Effector memory CD8-positive, alpha-beta T cell (primary cell): ENCODE results near the gene IREB2.
"Not testable (repeated sequence)": the region's sequence is repeated elsewhere in the genome, so short reads cannot be mapped to it uniquely, and the experiment has no call there.

Experiments used
- ATAC-seq: fragments of 150-1000 bp; cut with Tn5 transposase; replicated peaks from 2 replicates; pipeline ENCODE4 v1.10.0; 2021; ENCODE audit warnings: mild to moderate bottlenecking, moderate library complexity
- DNase-seq, 3 experiments: peaks; one replicate each; pipeline ENCODE4 v3.0.0; 2021
- H3K27ac Mint-ChIP-seq, 2 donors: one replicate each; pipeline ENCODE4 v1.8.0; 2022; ENCODE audit warnings: mild to moderate bottlenecking in 2 of 2, mixed read lengths in 2 of 2, moderate library complexity in 2 of 2
- H3K27me3 Mint-ChIP-seq, 2 donors: one replicate each; pipeline ENCODE4 v1.8.0; 2022; ENCODE audit warnings: mixed read lengths in 2 of 2
- H3K36me3 Mint-ChIP-seq: one replicate; pipeline ENCODE4 v1.8.0; 2022; ENCODE audit warnings: mild to moderate bottlenecking, moderate library complexity, mixed read lengths; ENCODE audit not compliant: insufficient read depth
- H3K4me1 Mint-ChIP-seq, 2 donors: one replicate each; pipeline ENCODE4 v1.8.0; 2022; ENCODE audit warnings: low read depth in 2 of 2, mixed read lengths in 2 of 2
- H3K4me3 Mint-ChIP-seq, 2 donors: one replicate each; pipeline ENCODE4 v1.8.0; 2022; ENCODE audit warnings: mild to moderate bottlenecking in 2 of 2, mixed read lengths in 2 of 2, moderate library complexity in 2 of 2
- H3K9me3 Mint-ChIP-seq, 2 donors: one replicate each; pipeline ENCODE4 v1.8.0; 2022; ENCODE audit warnings: mixed read lengths in 2 of 2

IREB2 gene

DNA sequence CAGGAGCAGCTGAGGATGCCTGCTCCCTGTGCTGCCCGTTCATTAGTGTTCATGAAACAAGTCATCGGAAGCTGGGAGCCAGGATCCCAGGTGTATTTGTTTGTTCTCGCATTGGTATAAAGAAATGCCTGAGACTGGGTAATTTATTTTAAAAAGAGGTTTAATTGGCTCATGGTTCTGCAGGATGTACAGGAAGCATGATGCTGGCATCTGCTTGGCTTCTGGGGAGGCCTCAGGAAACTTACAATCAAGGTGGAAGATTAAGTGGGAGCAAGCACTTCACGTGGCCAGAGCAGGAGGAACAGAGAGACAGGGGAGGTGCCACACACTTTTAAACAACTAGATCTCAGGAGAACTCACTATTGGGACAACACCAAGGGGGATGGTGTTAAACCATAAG lies 63.8 kb downstream of the IREB2 start:
- no peak for ATAC-seq
- Mint-ChIP-seq H3K27me3 (no peaks in the 10 kb centered on the region), H3K36me3 (peaks cover 26% of the 10 kb centered on the region), H3K9me3 (no peaks in the 10 kb centered on the region), H3K27ac (no peak overlapping the region), H3K4me3 (no peak overlapping the region), H3K4me1 (peaks cover 5% of the 10 kb centered on the region in 2 donors)
- DNase-seq: no peak

- no peak for ATAC-seq
- H3K36me3 Mint-ChIP-seq: peaks cover 18% of the 10 kb centered on the region
- H3K9me3 Mint-ChIP-seq: no peaks in the 10 kb centered on the region
- peaks cover 9 to 10% of the 10 kb centered on the region in 2 donors for H3K4me1 Mint-ChIP-seq
- H3K4me3 Mint-ChIP-seq: no peak overlapping the region
- H3K27me3 Mint-ChIP-seq: peaks cover 0 to 2% of the 10 kb centered on the region in 2 donors
- H3K27ac Mint-ChIP-seq: no peak overlapping the region
- no peak for DNase-seq
Measured at GRCh38 chr15:78502641-78503040, 64.6 kb downstream of the IREB2 start.

- peak; percentile 79 for ATAC-seq
- H3K36me3 Mint-ChIP-seq: no peaks in the 10 kb centered on the region
- H3K27me3 Mint-ChIP-seq: peaks cover 0 to 9% of the 10 kb centered on the region in 2 donors
- peak; percentile 36 to 46 (median 38) for DNase-seq
- H3K4me3 Mint-ChIP-seq: peak within 1 kb of the TSS; percentile 85 to 92
- H3K9me3 Mint-ChIP-seq: no peaks in the 10 kb centered on the region
- H3K27ac Mint-ChIP-seq: peak within 1 kb of the TSS; percentile 29 to 81
- peaks cover 15 to 22% of the 10 kb centered on the region in 2 donors for H3K4me1 Mint-ChIP-seq
Measured at GRCh38 chr15:78506971-78507830, 69.2 kb downstream of the IREB2 start, which contains the start of gene HYKK. Gene HYKK (plus strand): TSS chr15:78507577. CDS start chr15:78513089, 5,512 bp downstream.

DNA sequence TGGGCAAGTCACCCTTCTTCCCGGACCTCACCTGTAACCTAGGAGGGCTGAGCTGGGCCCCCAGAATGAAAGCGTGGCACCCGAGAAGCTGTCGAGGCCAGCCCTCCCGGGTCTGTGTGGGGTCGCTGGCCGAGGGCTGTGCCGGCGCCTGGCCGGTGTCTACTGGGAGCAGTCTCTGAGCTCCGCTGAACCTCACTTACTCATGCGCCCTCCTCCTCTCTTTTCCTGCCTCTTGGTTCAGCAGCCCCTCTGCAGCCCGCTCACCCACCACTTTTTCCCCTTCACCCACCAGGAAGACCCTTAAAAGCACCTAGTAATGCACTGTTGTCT lies 69.8 kb downstream of the IREB2 start:
- no peak for DNase-seq
- Mint-ChIP-seq H3K4me1 (peaks cover 15 to 22% of the 10 kb centered on the region in 2 donors), H3K36me3 (no peaks in the 10 kb centered on the region), H3K4me3 (peak overlapping the region; percentile 85 to 92), H3K27ac (peak overlapping the region in 1 of 2 donors; percentile 29), H3K9me3 (no peaks in the 10 kb centered on the region), H3K27me3 (peaks cover 0 to 9% of the 10 kb centered on the region in 2 donors)
- peak; percentile 31 for ATAC-seq

DNA sequence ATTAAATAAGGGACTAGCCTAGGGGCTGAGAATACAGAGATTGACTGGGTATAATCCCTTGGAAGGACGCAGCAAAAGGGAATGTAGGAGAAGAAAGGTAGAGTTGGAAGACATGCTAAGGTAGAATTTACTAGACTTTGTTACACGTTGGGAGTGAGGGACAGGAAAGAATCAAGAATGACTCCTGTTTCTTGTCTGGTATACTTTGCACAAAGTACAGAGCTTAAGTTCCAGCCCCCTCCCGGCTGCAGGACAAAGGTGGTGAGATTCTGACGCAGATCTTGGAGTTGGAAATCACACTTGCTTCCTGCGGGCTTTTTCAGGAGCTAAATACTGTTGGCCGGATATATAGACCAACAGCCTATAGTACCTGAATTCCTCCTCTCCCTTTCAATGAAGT lies 70.3 kb downstream of the IREB2 start:
- H3K27ac Mint-ChIP-seq: peak overlapping the region in 1 of 2 donors; percentile 29
- no peaks in the 10 kb centered on the region for H3K9me3 Mint-ChIP-seq
- ATAC-seq (no peak), DNase-seq (no peak)
- H3K36me3 Mint-ChIP-seq: no peaks in the 10 kb centered on the region
- H3K4me1 Mint-ChIP-seq: peaks cover 15 to 22% of the 10 kb centered on the region in 2 donors
- peaks cover 0 to 9% of the 10 kb centered on the region in 2 donors for H3K27me3 Mint-ChIP-seq
- peak overlapping the region; percentile 85 to 92 for H3K4me3 Mint-ChIP-seq

DNA sequence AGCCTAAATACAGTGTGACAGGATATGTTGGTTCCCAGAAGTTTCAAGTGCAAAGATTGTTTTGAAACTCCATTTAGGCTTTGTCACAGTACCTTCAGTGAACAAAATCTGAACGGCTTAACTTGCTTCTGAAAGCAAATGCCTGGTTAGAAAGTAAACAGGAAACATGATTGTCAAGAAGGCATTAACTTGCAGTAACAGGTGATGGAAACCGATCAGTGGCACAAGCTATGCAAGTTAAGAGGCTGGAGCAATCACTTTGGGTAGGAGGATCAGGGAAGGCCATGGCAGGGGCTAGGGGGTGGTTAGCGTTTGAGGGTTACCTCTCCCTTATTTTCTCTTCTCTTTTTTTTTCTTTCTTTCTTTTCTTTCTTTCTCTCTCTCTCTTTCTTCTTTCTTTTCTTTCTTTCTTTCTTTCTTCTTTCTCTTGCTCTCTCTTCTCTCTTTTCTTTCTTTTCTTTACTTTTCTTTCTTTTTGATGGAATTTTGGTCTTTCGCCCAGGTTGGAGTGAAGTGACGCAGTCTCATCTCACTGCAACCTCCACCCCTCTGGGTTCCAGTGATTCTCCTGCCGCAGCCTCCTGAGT lies 71.8 kb downstream of the IREB2 start:
- Mint-ChIP-seq H3K27me3 (peaks cover 0 to 9% of the 10 kb centered on the region in 2 donors), H3K4me3 (peak overlapping the region in 1 of 2 donors; percentile 17), H3K27ac (peak overlapping the region; percentile 3 to 83)

DNA sequence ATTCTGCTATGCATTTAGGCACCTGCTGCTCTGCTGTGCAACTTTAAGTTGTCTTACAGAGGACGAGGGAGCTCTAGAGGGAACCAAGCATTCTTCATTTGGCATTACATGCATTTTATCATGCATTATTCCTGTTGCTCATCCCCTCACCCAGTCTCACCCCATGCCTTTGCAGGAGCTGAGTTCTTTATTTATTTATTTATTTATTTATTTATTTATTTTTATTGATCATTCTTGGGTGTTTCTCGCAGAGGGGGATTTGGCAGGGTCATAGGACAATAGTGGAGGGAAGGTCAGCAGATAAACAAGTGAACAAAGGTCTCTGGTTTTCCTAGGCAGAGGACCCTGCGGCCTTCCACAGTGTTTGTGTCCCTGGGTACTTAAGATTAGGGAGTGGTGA lies 82.0 kb downstream of the IREB2 start:
- ATAC-seq, H3K4me1 Mint-ChIP-seq, H3K4me3 Mint-ChIP-seq, H3K9me3 Mint-ChIP-seq, H3K36me3 Mint-ChIP-seq, H3K27me3 Mint-ChIP-seq, DNase-seq, H3K27ac Mint-ChIP-seq: not testable (repeated sequence)

More for the DNA sequence above, 71.8 kb downstream of the IREB2 start:
- Mint-ChIP-seq H3K9me3 (no peaks in the 10 kb centered on the region), H3K4me1 (peaks cover 15 to 22% of the 10 kb centered on the region in 2 donors), H3K36me3 (no peaks in the 10 kb centered on the region)
- no peak for ATAC-seq
- DNase-seq: no peak

DNA sequence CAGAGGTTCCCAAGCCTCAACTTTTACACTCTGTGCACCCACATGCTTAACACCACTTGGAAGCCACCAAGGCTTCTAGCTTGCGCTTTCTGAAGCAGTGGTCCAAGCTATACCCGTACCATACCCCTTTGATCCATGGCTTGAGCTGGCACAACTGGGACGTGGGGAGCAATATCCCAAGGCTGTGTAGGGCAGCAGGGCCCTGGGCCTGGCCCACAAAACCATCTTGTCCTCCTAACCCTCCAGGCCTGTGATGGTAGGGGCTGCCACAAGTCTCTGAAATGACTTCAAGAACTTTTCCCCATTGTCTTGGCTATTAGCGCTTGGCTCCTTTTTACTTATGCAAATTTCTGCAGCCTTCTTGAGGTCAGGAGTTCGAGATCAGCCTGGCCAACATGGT lies 86.2 kb downstream of the IREB2 start:
- H3K4me1 Mint-ChIP-seq: no peaks in the 10 kb centered on the region
- H3K27me3 Mint-ChIP-seq: no peaks in the 10 kb centered on the region
- ATAC-seq: no peak
- H3K36me3 Mint-ChIP-seq: no peaks in the 10 kb centered on the region
- no peak overlapping the region for H3K4me3 Mint-ChIP-seq
- no peak for DNase-seq
- H3K27ac Mint-ChIP-seq: no peak overlapping the region
- H3K9me3 Mint-ChIP-seq: no peaks in the 10 kb centered on the region

DNA sequence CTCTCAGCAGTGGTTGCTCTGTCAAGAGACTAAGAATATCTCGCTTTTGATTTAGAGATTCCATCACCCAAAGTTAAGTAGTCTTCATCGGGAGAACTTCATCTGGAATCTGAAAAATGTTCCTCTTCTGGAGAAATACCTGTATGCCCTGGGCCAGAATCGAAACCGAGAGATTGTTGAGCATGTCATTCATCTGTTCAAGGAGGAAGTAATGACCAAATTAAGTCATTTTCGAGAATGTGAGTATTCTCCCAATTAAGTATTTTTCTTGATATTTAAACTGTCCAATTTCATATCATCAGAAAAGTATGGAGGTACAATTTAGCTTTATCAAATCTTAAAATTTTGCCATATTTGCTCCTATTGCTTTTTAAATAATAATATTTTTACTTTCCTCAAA lies 89.3 kb downstream of the IREB2 start:
- no peaks in the 10 kb centered on the region for H3K4me1 Mint-ChIP-seq
- H3K9me3 Mint-ChIP-seq: no peaks in the 10 kb centered on the region
- H3K4me3 Mint-ChIP-seq: no peak overlapping the region
- no peak for DNase-seq
- H3K36me3 Mint-ChIP-seq: no peaks in the 10 kb centered on the region
- H3K27me3 Mint-ChIP-seq: no peaks in the 10 kb centered on the region
- H3K27ac Mint-ChIP-seq: no peak overlapping the region
- ATAC-seq: no peak

DNA sequence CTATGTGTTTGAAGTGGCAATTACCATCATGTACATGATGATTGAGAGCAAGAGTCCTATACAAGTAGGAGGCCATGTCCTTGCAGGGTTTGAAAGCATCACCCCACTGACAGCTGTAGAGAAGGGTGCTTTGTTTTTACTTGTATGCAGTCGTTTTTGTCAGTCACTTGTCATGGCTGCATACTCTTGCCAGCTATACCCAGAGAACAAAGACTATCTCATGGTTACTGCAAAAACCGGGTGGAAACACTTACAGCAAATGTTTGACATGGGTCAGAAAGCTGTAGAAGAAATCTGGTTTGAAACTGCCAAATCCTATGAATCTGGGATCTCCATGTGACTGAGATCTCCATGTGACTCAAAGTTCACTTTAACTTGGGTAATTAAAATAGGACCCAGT lies 95.3 kb downstream of the IREB2 start:
- ATAC-seq (no peak), DNase-seq (no peak)
- H3K4me1 Mint-ChIP-seq: no peaks in the 10 kb centered on the region
- H3K27me3 Mint-ChIP-seq: no peaks in the 10 kb centered on the region
- no peak overlapping the region for H3K27ac Mint-ChIP-seq
- H3K9me3 Mint-ChIP-seq: no peaks in the 10 kb centered on the region
- H3K36me3 Mint-ChIP-seq: no peaks in the 10 kb centered on the region
- no peak overlapping the region for H3K4me3 Mint-ChIP-seq

GRCh38 chr15:78536134-78536533 lies 98.1 kb downstream of the IREB2 start:
- Mint-ChIP-seq H3K27ac (no peak overlapping the region), H3K4me1 (no peaks in the 10 kb centered on the region), H3K4me3 (no peak overlapping the region), H3K36me3 (peaks cover 23% of the 10 kb centered on the region), H3K27me3 (no peaks in the 10 kb centered on the region), H3K9me3 (no peaks in the 10 kb centered on the region)
- no peak for ATAC-seq
- DNase-seq: no peak

DNA sequence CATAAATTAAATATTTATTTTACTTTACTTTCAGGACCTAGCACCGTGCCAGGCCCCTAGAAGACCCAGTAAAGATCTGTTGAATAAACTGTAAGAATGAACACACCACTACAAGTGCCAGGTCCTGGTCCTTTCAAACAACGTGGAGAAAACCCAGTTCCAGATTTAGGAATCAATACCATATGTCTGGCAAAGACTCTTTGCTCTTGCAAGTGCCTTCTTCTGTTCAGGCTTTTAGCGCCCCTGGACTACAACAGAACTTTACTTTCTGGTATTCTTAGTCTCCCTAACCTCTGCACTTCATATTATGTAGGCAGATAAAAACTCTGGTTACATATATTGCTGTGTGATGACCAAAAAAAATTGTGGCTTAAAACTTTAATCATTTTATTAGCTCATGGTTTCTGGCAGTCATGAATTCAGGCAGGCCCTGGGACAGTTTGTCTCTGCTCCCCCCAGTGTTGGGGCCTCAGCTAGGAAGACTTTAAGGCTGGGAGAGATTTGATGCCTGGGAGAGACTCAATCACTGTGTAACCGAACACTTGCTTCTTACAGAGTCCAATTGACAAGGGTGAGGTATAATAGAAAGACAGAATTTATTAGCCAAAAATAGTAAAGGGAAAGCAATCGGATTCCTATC lies 99.4 kb downstream of the IREB2 start:
- no peak for DNase-seq
- Mint-ChIP-seq H3K27ac (no peak overlapping the region), H3K4me1 (peaks cover 10 to 12% of the 10 kb centered on the region in 2 donors), H3K36me3 (peaks cover 31% of the 10 kb centered on the region), H3K9me3 (no peaks in the 10 kb centered on the region), H3K27me3 (no peaks in the 10 kb centered on the region), H3K4me3 (no peak overlapping the region)
- no peak for ATAC-seq

DNA sequence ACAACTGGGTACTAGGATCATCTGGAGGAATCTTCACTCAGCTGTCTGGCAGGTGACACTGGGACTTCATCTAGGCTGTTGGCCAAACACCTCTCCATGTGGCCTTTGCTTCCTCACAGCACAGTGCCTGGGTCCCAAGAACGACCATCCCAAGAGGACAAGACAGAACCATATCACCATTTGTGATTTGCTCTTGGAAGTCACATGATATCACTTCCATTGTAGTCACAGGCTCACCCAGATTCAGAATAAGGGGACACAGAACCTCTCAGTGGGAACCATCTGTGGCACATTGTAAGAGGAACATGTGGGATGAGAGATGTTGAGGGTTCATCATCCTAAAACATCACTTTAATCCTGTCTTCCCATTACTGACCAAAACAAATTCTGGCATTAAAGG lies 100.3 kb downstream of the IREB2 start:
- no peaks in the 10 kb centered on the region for H3K27me3 Mint-ChIP-seq
- no peaks in the 10 kb centered on the region for H3K9me3 Mint-ChIP-seq
- no peak for ATAC-seq
- H3K4me1 Mint-ChIP-seq: peaks cover 14 to 16% of the 10 kb centered on the region in 2 donors
- no peak overlapping the region for H3K4me3 Mint-ChIP-seq
- peak overlapping the region in 1 of 2 donors; percentile 95 for H3K27ac Mint-ChIP-seq
- H3K36me3 Mint-ChIP-seq: peaks cover 41% of the 10 kb centered on the region
- no peak for DNase-seq
